Measurements from ENCODE around the gene MOB3A. TPM values are rescaled to one million over a fixed set of nuclear protein-coding genes. Genes with fewer than 3 reads are reported as not detected.

Gene MOB3A
- total and polyA plus RNA-seq, 4 experiments from 2014 or later: 29.6 to 135 (median 122) TPM

DNA sequence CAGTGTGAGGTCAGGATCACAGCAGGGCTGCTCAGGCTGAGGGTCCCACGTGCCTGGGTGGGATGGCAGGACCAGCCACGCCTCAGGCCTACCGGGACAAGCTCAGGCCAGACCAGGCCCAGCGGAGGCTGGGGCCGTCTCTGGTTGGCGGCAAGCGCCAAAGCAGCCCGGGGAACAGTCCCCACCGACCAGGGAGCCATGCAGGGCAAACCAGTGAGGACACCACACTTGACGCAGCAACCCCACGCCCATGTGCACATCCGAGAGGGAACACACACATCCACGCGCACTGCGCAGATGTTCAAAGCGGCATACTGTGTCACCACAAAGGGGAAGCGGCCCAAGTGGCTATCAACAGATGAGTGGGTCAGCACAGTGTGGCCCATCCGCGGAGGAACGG lies 15.8 kb upstream of the MOB3A start:
- intact Hi-C loops (cut with micrococcal nuclease): no loop called here
- ChIA-PET CTCF (ENCODE audit: partially characterized antibody) (no interaction called here), POLR2A (ENCODE audit: partially characterized antibody) (interaction anchor here (1.1 kb wide), 1 partner anchor 15 kb away, joined by 3 read pairs; no protein-coding TSS in a partner anchor)
- H3K27ac ChIP-seq (ENCODE audit: low read depth, low read length): no peak overlapping the region
- H3K4me1 Mint-ChIP-seq: peaks cover 0 to 6% (median 5%) of the 10 kb centered on the region in 4 donors
- no peak for DNase-seq
- H3K4me1 ChIP-seq (ENCODE audit: insufficient read depth, low read length): no peaks in the 10 kb centered on the region
- H3K36me3 Mint-ChIP-seq: peaks cover 40 to 44% of the 10 kb centered on the region in 2 donors
- no peaks in the 10 kb centered on the region for H3K27me3 ChIP-seq (ENCODE audit: insufficient read depth, low read length)
- no peak overlapping the region for H3K4me3 ChIP-seq (ENCODE audit: low read length in 2 of 2)
- H3K36me3 ChIP-seq (ENCODE audit: insufficient read depth, low read length): peaks cover 79% of the 10 kb centered on the region
- H3K4me3 Mint-ChIP-seq: no peak overlapping the region
- no peaks in the 10 kb centered on the region for H3K9me3 ChIP-seq (ENCODE audit: control insufficient read depth in 1 of 2, low read length in 2 of 2)
- H3K27me3 Mint-ChIP-seq: no peaks in the 10 kb centered on the region
- no peaks in the 10 kb centered on the region for H3K9me3 Mint-ChIP-seq
- H3K27ac Mint-ChIP-seq: no peak overlapping the region

DNA sequence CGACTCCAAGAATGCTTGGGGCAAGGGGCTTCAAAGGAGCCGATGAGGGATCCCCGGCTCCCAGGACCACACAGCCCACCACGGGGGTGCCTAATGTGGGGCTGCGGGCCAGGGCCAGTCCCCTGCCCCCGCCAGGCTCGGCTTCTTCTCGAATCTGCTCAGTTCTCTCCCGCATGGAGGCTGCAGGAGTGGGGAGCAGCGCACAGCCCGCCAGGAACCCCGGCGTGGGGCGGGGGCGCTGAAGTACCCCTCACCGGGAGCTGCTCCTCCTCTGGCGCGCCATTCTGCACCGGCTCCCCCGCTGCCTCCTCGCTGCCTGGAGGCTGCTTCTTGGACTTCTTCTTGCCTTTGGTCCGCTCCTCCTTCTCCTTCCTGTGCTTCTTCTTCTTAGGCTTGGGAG lies 15.3 kb upstream of the MOB3A start:
- Histone ChIP-seq H3K4me1 (ENCODE audit: insufficient read depth, low read length) (no peaks in the 10 kb centered on the region), H3K36me3 (ENCODE audit: insufficient read depth, low read length) (peaks cover 75% of the 10 kb centered on the region), H3K27ac (ENCODE audit: low read depth, low read length) (no peak overlapping the region), H3K27me3 (ENCODE audit: insufficient read depth, low read length) (no peaks in the 10 kb centered on the region), H3K4me3 (ENCODE audit: low read length in 2 of 2) (no peak overlapping the region), H3K9me3 (ENCODE audit: control insufficient read depth in 1 of 2, low read length in 2 of 2) (no peaks in the 10 kb centered on the region)
- peaks cover 45 to 49% of the 10 kb centered on the region in 2 donors for H3K36me3 Mint-ChIP-seq
- no peak for DNase-seq
- intact Hi-C loops (cut with micrococcal nuclease): no loop called here
- H3K9me3 Mint-ChIP-seq: no peaks in the 10 kb centered on the region
- ChIA-PET CTCF (ENCODE audit: partially characterized antibody) (interaction anchor here (1.3 kb wide), 1 partner anchor 25 kb away, joined by 3 read pairs; no protein-coding TSS in a partner anchor), POLR2A (ENCODE audit: partially characterized antibody) (no interaction called here)
- no peak overlapping the region for H3K27ac Mint-ChIP-seq
- no peak overlapping the region for H3K4me3 Mint-ChIP-seq
- H3K4me1 Mint-ChIP-seq: peaks cover 0 to 9% (median 7%) of the 10 kb centered on the region in 4 donors
- H3K27me3 Mint-ChIP-seq: no peaks in the 10 kb centered on the region

GRCh38 chr19:2110822-2111221 lies 14.7 kb upstream of the MOB3A start:
- CTCF ChIA-PET (ENCODE audit: partially characterized antibody): interaction anchor here (1.0 to 1.3 kb wide), 2 partner anchors 25 to 27 kb away, joined by 3 read pairs; no protein-coding TSS in a partner anchor
- POLR2A ChIA-PET (ENCODE audit: partially characterized antibody): interaction anchor here (1.2 to 1.4 kb wide), 2 partner anchors 21 to 41 kb away, joined by 4 read pairs; no protein-coding TSS in a partner anchor
- Histone ChIP-seq H3K27me3 (ENCODE audit: insufficient read depth, low read length) (no peaks in the 10 kb centered on the region), H3K36me3 (ENCODE audit: insufficient read depth, low read length) (peaks cover 69% of the 10 kb centered on the region), H3K9me3 (ENCODE audit: control insufficient read depth in 1 of 2, low read length in 2 of 2) (no peaks in the 10 kb centered on the region), H3K4me1 (ENCODE audit: insufficient read depth, low read length) (no peaks in the 10 kb centered on the region), H3K4me3 (ENCODE audit: low read length in 2 of 2) (no peak overlapping the region), H3K27ac (ENCODE audit: low read depth, low read length) (no peak overlapping the region)
- no peak overlapping the region for H3K4me3 Mint-ChIP-seq
- intact Hi-C loops (cut with micrococcal nuclease): no loop called here
- peaks cover 51 to 54% of the 10 kb centered on the region in 2 donors for H3K36me3 Mint-ChIP-seq
- H3K4me1 Mint-ChIP-seq: peaks cover 0 to 9% (median 7%) of the 10 kb centered on the region in 4 donors
- no peaks in the 10 kb centered on the region for H3K27me3 Mint-ChIP-seq
- DNase-seq: no peak
- peaks cover 0 to 2% (median 0%) of the 10 kb centered on the region in 8 donors for H3K9me3 Mint-ChIP-seq
- no peak overlapping the region for H3K27ac Mint-ChIP-seq

DNA sequence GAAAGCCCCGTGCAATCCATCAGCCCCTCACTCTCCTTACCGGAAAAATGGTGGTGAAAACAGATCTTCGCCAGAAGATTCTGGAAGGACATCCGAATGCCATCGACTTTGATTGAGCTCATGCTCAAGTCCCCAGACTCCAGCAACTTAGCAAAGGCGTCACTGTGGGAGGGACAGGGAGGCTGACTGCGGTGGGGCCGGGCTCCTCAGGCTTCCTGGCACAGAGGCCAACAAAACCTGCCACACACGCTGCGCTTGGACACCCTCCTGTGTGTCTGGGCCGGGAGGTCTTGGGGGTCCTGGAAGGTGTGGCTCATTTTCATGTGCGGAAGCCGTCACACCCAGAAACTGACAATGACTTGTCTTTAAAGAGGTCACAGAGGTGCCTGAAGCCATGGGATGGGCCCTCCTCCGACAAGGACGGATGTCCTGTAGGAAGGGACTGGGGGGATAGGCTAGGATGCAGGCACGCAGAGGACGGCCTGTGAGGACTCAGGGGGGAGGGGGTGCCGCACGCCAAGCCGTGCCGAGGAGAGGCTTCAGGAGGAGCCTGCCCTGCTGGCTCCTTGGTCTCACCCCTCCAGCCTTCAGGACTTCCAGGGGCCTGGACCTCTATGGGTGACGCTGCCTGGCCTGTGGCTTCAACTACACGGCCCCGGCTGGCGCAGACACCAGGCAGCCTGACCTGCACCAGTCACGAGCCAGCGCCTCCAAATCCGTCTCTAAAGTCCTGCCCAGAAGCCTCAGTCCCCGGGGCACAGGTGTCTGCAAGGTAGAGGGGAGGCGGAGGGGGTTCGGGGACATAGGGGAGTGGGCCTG lies 13.1 kb upstream of the MOB3A start:
- Mint-ChIP-seq H3K4me1 (peaks cover 0 to 11% (median 8%) of the 10 kb centered on the region in 4 donors), H3K4me3 (no peak overlapping the region), H3K27me3 (no peaks in the 10 kb centered on the region), H3K36me3 (peaks cover 53 to 58% of the 10 kb centered on the region in 2 donors), H3K9me3 (peaks cover 0 to 9% (median 2%) of the 10 kb centered on the region in 8 donors), H3K27ac (peak overlapping the region in 1 of 7 donors; percentile 6)
- DNase-seq: no peak
- Histone ChIP-seq H3K9me3 (ENCODE audit: control insufficient read depth in 1 of 2, low read length in 2 of 2) (no peaks in the 10 kb centered on the region), H3K4me3 (ENCODE audit: low read length in 2 of 2) (no peak overlapping the region), H3K4me1 (ENCODE audit: insufficient read depth, low read length) (no peaks in the 10 kb centered on the region), H3K36me3 (ENCODE audit: insufficient read depth, low read length) (peaks cover 56% of the 10 kb centered on the region), H3K27me3 (ENCODE audit: insufficient read depth, low read length) (no peaks in the 10 kb centered on the region), H3K27ac (ENCODE audit: low read depth, low read length) (no peak overlapping the region)
- ChIA-PET CTCF (ENCODE audit: partially characterized antibody) (no interaction called here), POLR2A (ENCODE audit: partially characterized antibody) (interaction anchor here (1.2 to 1.4 kb wide), 2 partner anchors 19 to 39 kb away, joined by 4 read pairs; no protein-coding TSS in a partner anchor)
- intact Hi-C loops (cut with micrococcal nuclease): no loop called here

- no peaks in the 10 kb centered on the region for H3K27me3 Mint-ChIP-seq
- intact Hi-C loops (cut with micrococcal nuclease): no loop called here
- ChIA-PET POLR2A (ENCODE audit: partially characterized antibody) (no interaction called here), CTCF (ENCODE audit: partially characterized antibody) (no interaction called here)
- Histone ChIP-seq H3K4me3 (ENCODE audit: low read length in 2 of 2) (no peak overlapping the region), H3K36me3 (ENCODE audit: insufficient read depth, low read length) (peaks cover 48% of the 10 kb centered on the region), H3K27me3 (ENCODE audit: insufficient read depth, low read length) (no peaks in the 10 kb centered on the region), H3K9me3 (ENCODE audit: control insufficient read depth in 1 of 2, low read length in 2 of 2) (no peaks in the 10 kb centered on the region), H3K4me1 (ENCODE audit: insufficient read depth, low read length) (no peaks in the 10 kb centered on the region), H3K27ac (ENCODE audit: low read depth, low read length) (no peak overlapping the region)
- peaks cover 0 to 9% (median 2%) of the 10 kb centered on the region in 8 donors for H3K9me3 Mint-ChIP-seq
- H3K4me3 Mint-ChIP-seq: no peak overlapping the region
- DNase-seq: no peak
- H3K27ac Mint-ChIP-seq: no peak overlapping the region
- peaks cover 0 to 12% (median 8%) of the 10 kb centered on the region in 4 donors for H3K4me1 Mint-ChIP-seq
- peaks cover 55 to 60% of the 10 kb centered on the region in 2 donors for H3K36me3 Mint-ChIP-seq
These were observed 12.3 kb upstream of the MOB3A start for GRCh38 chr19:2108251-2109016.

- CTCF ChIA-PET (ENCODE audit: partially characterized antibody): interaction anchor here (1.0 kb wide), 1 partner anchor 83 kb away, joined by 3 read pairs; no protein-coding TSS in a partner anchor
- no peak for DNase-seq
- Mint-ChIP-seq H3K9me3 (peaks cover 0 to 9% (median 2%) of the 10 kb centered on the region in 8 donors), H3K4me3 (no peak overlapping the region), H3K27ac (peak overlapping the region in 1 of 7 donors; percentile 29), H3K4me1 (peaks cover 0 to 10% (median 6%) of the 10 kb centered on the region in 4 donors), H3K36me3 (peaks cover 46 to 47% of the 10 kb centered on the region in 2 donors), H3K27me3 (no peaks in the 10 kb centered on the region)
- Histone ChIP-seq H3K36me3 (ENCODE audit: insufficient read depth, low read length) (peaks cover 29% of the 10 kb centered on the region), H3K4me3 (ENCODE audit: low read length in 2 of 2) (no peak overlapping the region), H3K27me3 (ENCODE audit: insufficient read depth, low read length) (no peaks in the 10 kb centered on the region), H3K4me1 (ENCODE audit: insufficient read depth, low read length) (no peaks in the 10 kb centered on the region), H3K9me3 (ENCODE audit: control insufficient read depth in 1 of 2, low read length in 2 of 2) (no peaks in the 10 kb centered on the region), H3K27ac (ENCODE audit: low read depth, low read length) (no peak overlapping the region)
- POLR2A ChIA-PET (ENCODE audit: partially characterized antibody): no interaction called here
- intact Hi-C loops (cut with micrococcal nuclease): no loop called here
These were observed 7.0 kb upstream of the MOB3A start for GRCh38 chr19:2103045-2103707.
